ENCODE data around the gene DIAPH3.
"Not testable (repeated sequence)": the region's sequence is repeated elsewhere in the genome, so short reads cannot be mapped to it uniquely, and the experiment has no call there.

DIAPH3 gene

GRCh38 chr13:60163478-60164233 lies at the start of gene DIAPH3:
TSS of gene DIAPH3 (minus strand) at chr13:60163928. CDS start at chr13:60163766, 162 bp downstream.
- DNase-seq (ENCODE audit: low spot score), result peak; percentile 98

- no peak for DNase-seq (ENCODE audit: low spot score)
Observed at GRCh38 chr13:60213236-60213744, 49.6 kb upstream of the DIAPH3 start.

- DNase-seq (ENCODE audit: low spot score), result no peak
Observed at GRCh38 chr13:60211548-60211947, 47.8 kb upstream of the DIAPH3 start.

GRCh38 chr13:60210510-60211330 lies 47.0 kb upstream of the DIAPH3 start:
- no peak for DNase-seq (ENCODE audit: low spot score)

GRCh38 chr13:60205499-60205898 lies 41.8 kb upstream of the DIAPH3 start:
- DNase-seq (ENCODE audit: low spot score), result not testable (repeated sequence)

- DNase-seq (ENCODE audit: low spot score), result no peak
Observed at GRCh38 chr13:60201286-60201685, 37.6 kb upstream of the DIAPH3 start.

GRCh38 chr13:60195893-60196292 lies 32.2 kb upstream of the DIAPH3 start:
- DNase-seq (ENCODE audit: low spot score), result not testable (repeated sequence)

GRCh38 chr13:60182907-60183306 lies 19.2 kb upstream of the DIAPH3 start:
- DNase-seq (ENCODE audit: low spot score), result no peak

- no peak for DNase-seq (ENCODE audit: low spot score)
Observed at GRCh38 chr13:60178327-60178726, 14.6 kb upstream of the DIAPH3 start.

- DNase-seq (ENCODE audit: low spot score), result no peak
Observed at GRCh38 chr13:60175571-60175970, 11.8 kb upstream of the DIAPH3 start.

GRCh38 chr13:60174113-60174512 lies 10.4 kb upstream of the DIAPH3 start:
- no peak for DNase-seq (ENCODE audit: low spot score)

GRCh38 chr13:60172111-60172510 lies 8.4 kb upstream of the DIAPH3 start:
- DNase-seq (ENCODE audit: low spot score), result no peak

- DNase-seq (ENCODE audit: low spot score), result no peak
Observed at GRCh38 chr13:60170414-60170813, 6.7 kb upstream of the DIAPH3 start.

GRCh38 chr13:60169239-60170031 lies 5.7 kb upstream of the DIAPH3 start:
- DNase-seq (ENCODE audit: low spot score), result no peak

- no peak for DNase-seq (ENCODE audit: low spot score)
Observed at GRCh38 chr13:60167121-60167520, 3.4 kb upstream of the DIAPH3 start.

GRCh38 chr13:60165391-60166099 lies 1.8 kb upstream of the DIAPH3 start:
- no peak for DNase-seq (ENCODE audit: low spot score)

- DNase-seq (ENCODE audit: low spot score), result peak; percentile 4
Observed at GRCh38 chr13:60164234-60164889, 634 bp upstream of the DIAPH3 start.

GRCh38 chr13:60162096-60162495 lies 1.6 kb downstream of the DIAPH3 start:
- DNase-seq (ENCODE audit: low spot score), result no peak

GRCh38 chr13:60158321-60158801 lies 5.4 kb downstream of the DIAPH3 start:
- no peak for DNase-seq (ENCODE audit: low spot score)

- no peak for DNase-seq (ENCODE audit: low spot score)
Observed at GRCh38 chr13:60155978-60156377, 7.8 kb downstream of the DIAPH3 start.

GRCh38 chr13:60152904-60153303 lies 10.8 kb downstream of the DIAPH3 start:
- no peak for DNase-seq (ENCODE audit: low spot score)

Measured in AG08395 (cell line).